H9 (cell line): ENCODE results near the gene DAB1. TPM values are rescaled to one million over a fixed set of nuclear protein-coding genes. Genes with fewer than 3 reads are reported as not detected.

Experiments
- DNase-seq: peaks from one replicate; pipeline ENCODE4 v3.0.0-alpha.2; 2017
- H2AFZ ChIP-seq: one replicate; pipeline ENCODE4 v1.6.1; 2013; ENCODE audit warnings: mild to moderate bottlenecking, low read length, control low read depth, moderate library complexity
- H2AK5ac ChIP-seq: 2 replicates; pipeline ENCODE4 v1.6.1; 2013; ENCODE audit warnings: low read length, control low read depth, mixed read lengths; ENCODE audit not compliant: insufficient read length
- H2BK120ac ChIP-seq: one replicate; pipeline ENCODE4 v1.6.1; 2013; ENCODE audit warnings: low read depth, mild to moderate bottlenecking, low read length, control low read depth, inconsistent platforms; ENCODE audit not compliant: poor library complexity, severe bottlenecking
- H2BK12ac ChIP-seq: 2 replicates; pipeline ENCODE4 v1.6.1; 2013; ENCODE audit warnings: low read length, control low read depth, mixed read lengths, low read depth; ENCODE audit not compliant: insufficient read length
- H2BK15ac ChIP-seq: 2 replicates; pipeline ENCODE4 v1.6.1; 2013; ENCODE audit warnings: low read depth, low read length, control low read depth
- H2BK20ac ChIP-seq: one replicate; pipeline ENCODE4 v1.6.1; 2013; ENCODE audit warnings: low read depth, mild to moderate bottlenecking, low read length, control low read depth, inconsistent platforms; ENCODE audit not compliant: poor library complexity, severe bottlenecking
- H2BK5ac ChIP-seq: 2 replicates; pipeline ENCODE4 v1.6.1; 2013; ENCODE audit warnings: low read length, control low read depth, mixed read lengths; ENCODE audit not compliant: insufficient read length
- H3K14ac ChIP-seq: 2 replicates; pipeline ENCODE4 v1.6.1; 2013; ENCODE audit warnings: low read length, control low read depth; ENCODE audit not compliant: insufficient read depth
- H3K18ac ChIP-seq: 2 replicates; pipeline ENCODE4 v1.6.1; 2013; ENCODE audit warnings: low read depth, mild to moderate bottlenecking, mixed read lengths, low read length, control low read depth; ENCODE audit not compliant: insufficient read length
- H3K23ac ChIP-seq: 2 replicates; pipeline ENCODE4 v1.6.1; 2013; ENCODE audit warnings: low read length, control low read depth, mixed read lengths, low read depth; ENCODE audit not compliant: insufficient read length
- H3K23me2 ChIP-seq: 2 replicates; pipeline ENCODE4 v1.6.1; 2013; ENCODE audit warnings: low read depth, mild to moderate bottlenecking, mixed read lengths, low read length, control low read depth; ENCODE audit not compliant: insufficient read length, poor library complexity, severe bottlenecking
- H3K27ac ChIP-seq: 2 replicates; pipeline ENCODE4 v1.5.1; 2013; ENCODE audit warnings: low read length, control low read depth, mixed read lengths, low read depth; ENCODE audit not compliant: insufficient read length
- H3K27me3 ChIP-seq: 2 replicates; pipeline ENCODE4 v1.6.1; 2013; ENCODE audit warnings: low read length, control low read depth, inconsistent platforms; ENCODE audit not compliant: insufficient read depth
- H3K4ac ChIP-seq: 2 replicates; pipeline ENCODE4 v1.6.1; 2013; ENCODE audit warnings: low read depth, mild to moderate bottlenecking, control low read depth, inconsistent platforms, low read length, moderate library complexity
- H3K4me1 ChIP-seq: 2 replicates; pipeline ENCODE4 v1.6.1; 2013; ENCODE audit warnings: low read length, control low read depth, inconsistent platforms; ENCODE audit not compliant: insufficient read depth
- H3K4me2 ChIP-seq: 2 replicates; pipeline ENCODE4 v1.6.1; 2013; ENCODE audit warnings: low read length, control low read depth, mixed read lengths; ENCODE audit not compliant: insufficient read length, insufficient read depth
- H3K56ac ChIP-seq: 2 replicates; pipeline ENCODE4 v1.6.1; 2013; ENCODE audit warnings: low read depth, mild to moderate bottlenecking, mixed read lengths, low read length, control low read depth; ENCODE audit not compliant: insufficient read length
- H3K79me1 ChIP-seq: 2 replicates; pipeline ENCODE4 v1.6.1; 2013; ENCODE audit warnings: low read depth, mild to moderate bottlenecking, moderate library complexity, low read length, control low read depth, inconsistent platforms; ENCODE audit not compliant: insufficient read depth, poor library complexity, severe bottlenecking
- H3K79me2 ChIP-seq: 2 replicates; pipeline ENCODE4 v1.6.1; 2013; ENCODE audit warnings: low read length, control low read depth, inconsistent platforms; ENCODE audit not compliant: insufficient read depth
- H3K9ac ChIP-seq: 2 replicates; pipeline ENCODE4 v1.6.1; 2013; ENCODE audit warnings: low read length, control low read depth, mixed read lengths; ENCODE audit not compliant: insufficient read length; ENCODE audit errors: extremely low read depth
- H3K9me3 ChIP-seq: one replicate; pipeline ENCODE4 v1.6.1; 2013; ENCODE audit warnings: low read depth, low read length, inconsistent platforms; ENCODE audit not compliant: control insufficient read depth
- H3T11ph ChIP-seq: one replicate; pipeline ENCODE4 v1.6.1; 2013; ENCODE audit warnings: mild to moderate bottlenecking, low read length, control low read depth, inconsistent platforms
- H4K20me1 ChIP-seq: one replicate; pipeline ENCODE4 v1.6.1; 2013; ENCODE audit not compliant: control insufficient read depth, insufficient read length, insufficient read depth
- H4K5ac ChIP-seq: 2 replicates; pipeline ENCODE4 v1.6.1; 2013; ENCODE audit warnings: low read depth, mild to moderate bottlenecking, mixed read lengths, low read length, control low read depth; ENCODE audit not compliant: insufficient read length
- H4K8ac ChIP-seq: replicated peaks from 2 replicates; pipeline ENCODE4 v1.6.1; 2013; ENCODE audit warnings: low read length, control low read depth, mixed read lengths, low read depth; ENCODE audit not compliant: insufficient read length
- H4K91ac ChIP-seq: 2 replicates; pipeline ENCODE4 v1.6.1; 2013; ENCODE audit warnings: low read depth, mild to moderate bottlenecking, moderate library complexity, mixed read lengths, low read length, control low read depth; ENCODE audit not compliant: insufficient read length
- H3K27ac Mint-ChIP-seq, 3 experiments: 2 replicates in 2 of 3; 3 replicates in 1 of 3; pipeline ENCODE4 v1.8.0; 2020 to 2021; ENCODE audit warnings: mixed read lengths in 3 of 3, mild to moderate bottlenecking in 1 of 3, moderate library complexity in 1 of 3
- H3K27me3 Mint-ChIP-seq: 2 replicates; pipeline ENCODE4 v1.8.0; 2021; ENCODE audit warnings: low read depth, mild to moderate bottlenecking, moderate library complexity, mixed read lengths
- H3K36me3 Mint-ChIP-seq, 3 experiments: 2 replicates in 2 of 3; 3 replicates in 1 of 3; pipeline ENCODE4 v1.8.0; 2020 to 2021; ENCODE audit warnings: low read depth in 3 of 3, mixed read lengths in 3 of 3; ENCODE audit not compliant: insufficient read depth in 1 of 3
- H3K4me1 Mint-ChIP-seq, 2 experiments: 2 replicates each; pipeline ENCODE4 v1.8.0; 2020; ENCODE audit warnings: mixed read lengths in 2 of 2
- H3K4me3 Mint-ChIP-seq, 2 experiments: 2 replicates in 1 of 2; 3 replicates in 1 of 2; pipeline ENCODE4 v1.8.0; 2020 to 2021; ENCODE audit warnings: mild to moderate bottlenecking in 2 of 2, mixed read lengths in 2 of 2, moderate library complexity in 1 of 2
- H3K9me3 Mint-ChIP-seq, 2 experiments: 2 replicates in 1 of 2; 3 replicates in 1 of 2; pipeline ENCODE4 v1.8.0; 2020; ENCODE audit warnings: mild to moderate bottlenecking in 2 of 2, mixed read lengths in 2 of 2, moderate library complexity in 1 of 2
- CTCF ChIP-seq: fragments of 200-600 bp; sonication (generic); conservative IDR thresholded peaks from 3 replicates; pipeline ENCODE4 v1.8.0; 2021; ENCODE audit warnings: antibody characterized with exemption, mild to moderate bottlenecking
- WGBS: extraction: QIAGEN DNeasy Blood & Tissue Kit; methylation state at CpG from one replicate; pipeline ENCODE4 v1.1.7; 2013; ENCODE audit warnings: missing lambda C conversion rate, low lambda C conversion rate, mixed read lengths; ENCODE audit not compliant: insufficient read length; ENCODE audit errors: extremely low coverage; 5-methylcytosine and 5-hydroxymethylcytosine counted together
- total RNA-seq: library from RNA; stranded (reverse); gene quantifications from 2 replicates; pipeline ENCODE4 v1.2.1, GENCODE V29; 2021

The DAB1 gene
- total RNA-seq, 1 experiment from 2014 or later, result 9.3 TPM

- Histone ChIP-seq H3K23ac (no peak overlapping the region), H4K91ac (no peak overlapping the region), H2BK15ac (no peak overlapping the region), H3K4ac (no peak overlapping the region), H2BK5ac (no peak overlapping the region), H3K23me2 (no peaks in the 10 kb centered on the region), H2AFZ (no peak overlapping the region), H3K56ac (no peak overlapping the region), H3K79me2 (no peaks in the 10 kb centered on the region), H3K9ac (no peak overlapping the region), H2BK120ac (no peak overlapping the region), H2BK12ac (no peak overlapping the region), H3K14ac (no peak overlapping the region), H3K27me3 (no peaks in the 10 kb centered on the region), H3K9me3 (no peaks in the 10 kb centered on the region), H4K5ac (no peak overlapping the region), H4K20me1 (no peaks in the 10 kb centered on the region), H2AK5ac (no peak overlapping the region), H3K4me1 (no peaks in the 10 kb centered on the region), H4K8ac (no peak overlapping the region), H3T11ph (no peak overlapping the region), H3K4me2 (no peak overlapping the region), H2BK20ac (no peak overlapping the region), H3K18ac (no peak overlapping the region), H3K27ac (no peak overlapping the region), H3K79me1 (no peaks in the 10 kb centered on the region)
- no peak for DNase-seq
- Mint-ChIP-seq H3K4me3 (no peak overlapping the region), H3K4me1 (peaks cover 4 to 10% of the 10 kb centered on the region in 2 experiments), H3K9me3 (no peaks in the 10 kb centered on the region), H3K36me3 (no peaks in the 10 kb centered on the region), H3K27me3 (no peaks in the 10 kb centered on the region; the same call in 1 of the 2 replicates), H3K27ac (no peak overlapping the region)
- WGBS, result no CpG with 5 or more reads among the region's 4 CpGs
- TF ChIP-seq CTCF, result no peak
Measured at GRCh38 chr1:57129865-57130264, 294.0 kb downstream of the DAB1 start.
